GM12878 (cell line): ENCODE measurements around the gene ADAM15. TPM values are rescaled to one million over a fixed set of nuclear protein-coding genes. Genes with fewer than 3 reads are reported as not detected.
A peak's percentile ranks its signal among the peaks of the same experiment; 100 is the strongest.

ENCODE experiments used
- ATAC-seq: fragments of 200-7000 bp; cut with Tn5 transposase; 3 replicates; pipeline ENCODE4 v1.9.1; 2020; ENCODE audit warnings: mild to moderate bottlenecking, moderate library complexity
- BruUV-seq: library from RNA; stranded (reverse); fragments of 400-500 nt; replicated peaks from 2 replicates; lab custom pipeline; 2021; lab: Mats Ljungman, UMichigan
- CTCF ChIA-PET: fragments of 300-600 bp; sonication (Branson Sonifier 250); formaldehyde crosslinking; extraction: SDS; loops from one replicate; lab custom pipeline; 2021; ENCODE audit warnings: inconsistent platforms; lab: Yijun Ruan, JAX
- POLR2A ChIA-PET: fragments of 350-600 bp; formaldehyde crosslinking; extraction: SDS; loops from one replicate; lab custom pipeline; 2021; ENCODE audit warnings: inconsistent platforms; lab: Charles Lee
- RAD21 ChIA-PET: fragments of 300-600 bp; sonication (Branson Sonifier 250); formaldehyde crosslinking; loops from one replicate; lab custom pipeline; 2023; ENCODE audit warnings: antibody characterized with exemption; ENCODE audit not compliant: unreplicated experiment; lab: Charles Lee
- SMC1A ChIA-PET: fragments of 300-600 bp; sonication (Branson Sonifier 250); formaldehyde crosslinking; loops from one replicate; lab custom pipeline; 2023; ENCODE audit not compliant: unreplicated experiment, uncharacterized antibody; lab: Charles Lee
- DNase-seq: peaks from one replicate; pipeline ENCODE4 v3.0.0-alpha.2; 2011; ENCODE audit warnings: low read depth, low spot score
- FAIRE-seq: peaks from 3 replicates; lab custom pipeline; 2011; peaks lifted over from hg19 to GRCh38; lab: Jason Lieb, UNC
- H2AFZ ChIP-seq: 2 replicates; pipeline ENCODE4 v1.6.0; 2011; ENCODE audit warnings: low read depth, low read length, control low read depth; ENCODE audit not compliant: control insufficient read depth
- H3K27ac ChIP-seq: 2 replicates; pipeline ENCODE4 v1.5.1; 2011; ENCODE audit warnings: control low read depth; ENCODE audit not compliant: control insufficient read depth, insufficient read depth
- H3K27me3 ChIP-seq, 2 experiments: replicated peaks in 1 of 2; 2 replicates each; pipeline versions ENCODE4 v1.6.0 to v1.6.1; 2011; ENCODE audit warnings: low read length in 1 of 2; ENCODE audit not compliant: control insufficient read depth in 2 of 2, insufficient read depth in 2 of 2
- H3K36me3 ChIP-seq, 2 experiments: 2 replicates each; pipeline ENCODE4 v1.5.1; 2011; ENCODE audit warnings: low read length in 1 of 2; ENCODE audit not compliant: control insufficient read depth in 2 of 2, insufficient read depth in 2 of 2
- H3K4me1 ChIP-seq: 2 replicates; pipeline ENCODE4 v1.6.1; 2011; ENCODE audit warnings: mild to moderate bottlenecking, low read length, moderate library complexity, mixed read lengths; ENCODE audit not compliant: control insufficient read depth, insufficient read depth
- H3K4me2 ChIP-seq: 2 replicates; pipeline ENCODE4 v1.6.0; 2011; ENCODE audit warnings: control low read depth; ENCODE audit not compliant: control insufficient read depth, insufficient read depth
- H3K4me3 ChIP-seq: fragments of 200-600 bp; sonication (generic); 2 replicates; pipeline ENCODE4 v1.5.1; 2016
- H3K79me2 ChIP-seq: 2 replicates; pipeline ENCODE4 v1.6.0; 2011; ENCODE audit warnings: low read length; ENCODE audit not compliant: control insufficient read depth, insufficient read depth
- H3K9ac ChIP-seq: 2 replicates; pipeline ENCODE4 v1.8.0; 2011; ENCODE audit warnings: low read length, control low read depth, mixed read lengths; ENCODE audit not compliant: control insufficient read depth, insufficient read depth
- H3K9me3 ChIP-seq: replicated peaks from 3 replicates; pipeline ENCODE4 v1.5.1; 2011; ENCODE audit warnings: mild to moderate bottlenecking, low read length; ENCODE audit not compliant: control insufficient read depth, insufficient read depth
- H4K20me1 ChIP-seq: 2 replicates; pipeline ENCODE4 v1.6.0; 2011; ENCODE audit not compliant: control insufficient read depth, insufficient read depth
- BCLAF1 ChIP-seq: fragments of 450-650 bp; IDR thresholded peaks from 2 replicates; pipeline ENCODE4 v1.6.1; 2017; ENCODE audit warnings: antibody characterized with exemption, mild to moderate bottlenecking, moderate library complexity
- CBX3 ChIP-seq: fragments of 200-600 bp; sonication (generic); IDR thresholded peaks from 2 replicates; pipeline ENCODE4 v1.6.1; 2016; ENCODE audit warnings: low read depth, borderline replicate concordance
- EGR1 ChIP-seq, 2 experiments: IDR thresholded peaks; 1 replicate in 1 of 2; 2 replicates in 1 of 2; pipeline ENCODE4 v1.6.1; 2011 to 2012; ENCODE audit warnings: low read depth in 2 of 2, low read length in 2 of 2, borderline replicate concordance in 1 of 2, mild to moderate bottlenecking in 1 of 2, moderate library complexity in 1 of 2
- EZH2 ChIP-seq: IDR thresholded peaks from 2 replicates; pipeline ENCODE4 v1.6.1; 2012; ENCODE audit warnings: low read depth, mild to moderate bottlenecking, control low read depth, inconsistent platforms, low read length, borderline replicate concordance; ENCODE audit not compliant: control insufficient read depth
- HDAC6 ChIP-seq: fragments of 200-600 bp; sonication (generic); IDR thresholded peaks from one replicate; pipeline ENCODE4 v1.8.0; 2017; ENCODE audit warnings: antibody characterized with exemption; ENCODE audit not compliant: unreplicated experiment
- NRF1 ChIP-seq: conservative IDR thresholded peaks from 2 replicates; pipeline ENCODE4 v1.6.1; 2011; ENCODE audit warnings: mild to moderate bottlenecking, low read depth, low read length, improper control_type of control experiment
- PBX3 ChIP-seq: IDR thresholded peaks from 2 replicates; pipeline ENCODE4 v1.6.1; 2011; ENCODE audit warnings: mild to moderate bottlenecking, low read depth, low read length, moderate library complexity; ENCODE audit not compliant: insufficient replicate concordance
- POLR2AphosphoS5 ChIP-seq: IDR thresholded peaks from 2 replicates; pipeline ENCODE4 v1.6.1; 2011; ENCODE audit warnings: mild to moderate bottlenecking, low read length, inconsistent platforms
- RUNX3 ChIP-seq: IDR thresholded peaks from 2 replicates; pipeline ENCODE4 v1.6.1; 2012; ENCODE audit warnings: low read length, inconsistent platforms
- YBX1 ChIP-seq: fragments of 450-650 bp; IDR thresholded peaks from 2 replicates; pipeline ENCODE4 v1.6.1; 2016; ENCODE audit warnings: antibody characterized with exemption
- ZBED1 ChIP-seq: IDR thresholded peaks from 2 replicates; pipeline ENCODE4 v1.6.1; 2016; ENCODE audit warnings: borderline replicate concordance
- ZNF687 ChIP-seq: fragments of 450-650 bp; IDR thresholded peaks from 2 replicates; pipeline ENCODE4 v1.6.1; 2017; ENCODE audit warnings: mild to moderate bottlenecking, moderate library complexity
- WGBS: methylation state at CpG from one replicate; pipeline ENCODE4 v1.1.6; 2016; ENCODE audit warnings: low lambda C conversion rate; ENCODE audit not compliant: insufficient replicate concordance, insufficient coverage; ENCODE audit errors: missing lambda C conversion rate; 5-methylcytosine and 5-hydroxymethylcytosine counted together
- in situ Hi-C: fragments of 300-500 bp; cut with MboI; formaldehyde crosslinking; loops from 9 replicates; pipeline ENCODE4 v1.14.3; 2018; ENCODE audit warnings: mixed read lengths
- intact Hi-C: fragments of 100-400 bp; cut with micrococcal nuclease; formaldehyde crosslinking; loops from one replicate; pipeline ENCODE4 v1.14.2; 2022; ENCODE audit not compliant: unreplicated experiment
- polyA plus RNA-seq, 11 experiments: library from polyadenylated mRNA; depleted of rRNA in 4 of 11; unstranded in 6 of 11; stranded (reverse) in 5 of 11; fragments of >200 nt; fragmentation: Nextera tagmentation in 4 of 11; fragmentation: Illumina TruSeq in 1 of 11; extraction: Ambion mirVana in 4 of 11; extraction: Trizol in 1 of 11; gene quantifications; 1 replicate in 1 of 11; 2 replicates in 10 of 11; pipeline versions ENCODE4 v1.2.1 to v1.2.3, GENCODE V29; 2011 to 2016; ENCODE audit warnings: inconsistent platforms in 2 of 11, missing spikeins in 2 of 11, low read depth in 1 of 11
- total RNA-seq, 4 experiments: library from RNA; depleted of rRNA in 3 of 4; stranded (reverse); fragments of >200 nt in 3 of 4; fragmentation: Illumina TruSeq in 1 of 4; extraction: Trizol in 1 of 4; gene quantifications; 2 replicates each; pipeline versions ENCODE4 v1.2.1 to v1.2.3, GENCODE V29; 2013 to 2021

Gene ADAM15
- total and polyA plus RNA-seq, 10 of the 15 experiments (the other 5 are each of a cell fraction or from before 2014, with no cell fraction given): 0.29 to 38.8 (median 14.7) TPM

- H3K4me1 ChIP-seq: peaks cover 52% of the 10 kb centered on the region
- H3K27ac ChIP-seq: peak overlapping the region; percentile 91
- FAIRE-seq: no peak
- 0 out of 2 replicates have a peak, but pooled peaks cover 3% of the 10 kb centered on the region for H4K20me1 ChIP-seq
- peaks cover 61% of the 10 kb centered on the region for H3K79me2 ChIP-seq
- H3K9ac ChIP-seq: peak overlapping the region; percentile 85
- no peak for ATAC-seq
- H3K9me3 ChIP-seq: no peaks in the 10 kb centered on the region
- ChIA-PET POLR2A (interaction anchor here (1.0 to 1.7 kb wide), 3 partner anchors 11 to 59 kb away, joined by 3 to 5 read pairs (median 4); partner anchors contain the start of gene PYGO2), SMC1A (no interaction called here), RAD21 (interaction anchor here (1.1 to 3.3 kb wide), 3 partner anchors 10 to 32 kb away, joined by 4 to 14 read pairs (median 4); no protein-coding TSS in a partner anchor), CTCF (interaction anchor here (0.6 to 3.6 kb wide), 7 partner anchors 9 to 65 kb away, joined by 3 to 27 read pairs (median 3); no protein-coding TSS in a partner anchor)
- no peak for DNase-seq
- intact Hi-C loops: no loop called here
- WGBS: 27% methylated on average over 14 of the region's 17 CpGs
- H3K4me3 ChIP-seq: peak overlapping the region; percentile 99; the same call in 1 of the 2 replicates
- H3K36me3 ChIP-seq: no peaks in the 10 kb centered on the region; a peak in 2 of 4 replicates
- H3K4me2 ChIP-seq: peak overlapping the region; percentile 98
- in situ Hi-C loops: no loop called here
- no TSS peak for BruUV-seq
- H2AFZ ChIP-seq: no peak overlapping the region
- no peaks in the 10 kb centered on the region for H3K27me3 ChIP-seq
- no peak for TF ChIP-seq RUNX3
- no peak for TF ChIP-seq EZH2
- no peak for TF ChIP-seq ZNF687
- no peak for TF ChIP-seq ZBED1
- no peak for TF ChIP-seq EGR1 (IDR thresholded peaks at IDR 0.05; ENCODE audit: borderline replicate concordance in 1 of 2, low read depth in 2 of 2, low read length in 2 of 2)
- no peak for TF ChIP-seq POLR2AphosphoS5
- TF ChIP-seq YBX1: no peak
- no peak for TF ChIP-seq PBX3
- no peak for TF ChIP-seq CBX3
- no peak for TF ChIP-seq BCLAF1
- no peak for TF ChIP-seq NRF1
- TF ChIP-seq HDAC6: no peak
Observed at GRCh38 chr1:155005076-155006011, 45.8 kb upstream of the ADAM15 start.
